HEK293 (cell line): ENCODE measurements around the gene SLC38A4.

Experiments
- CTCF ChIA-PET: fragments of 350-600 bp; formaldehyde crosslinking; extraction: SDS; loops from one replicate; lab custom pipeline; 2021; ENCODE audit warnings: antibody characterized with exemption; lab: Yijun Ruan, JAX
- POLR2A ChIA-PET: fragments of 300-600 bp; formaldehyde crosslinking; extraction: SDS; loops from one replicate; lab custom pipeline; 2020; ENCODE audit warnings: antibody characterized with exemption, inconsistent platforms; lab: Yijun Ruan, JAX
- H3K27ac ChIP-seq: fragments of 200-500 bp; sonication (Bioruptor generic); 2 replicates; pipeline ENCODE4 v1.5.1; 2014; ENCODE audit warnings: low read depth, low read length, control low read depth, inconsistent platforms; ENCODE audit errors: extremely low read depth
- H3K36me3 ChIP-seq, 2 experiments: fragments of 200-500 bp in 1 of 2; sonication (Bioruptor generic) in 1 of 2; 1 replicate in 1 of 2; 2 replicates in 1 of 2; pipeline ENCODE4 v1.5.1; 2014 to 2017; ENCODE audit warnings: inconsistent platforms in 2 of 2, low read length in 2 of 2; ENCODE audit not compliant: control insufficient read depth in 2 of 2, insufficient read depth in 1 of 2
- H3K4me1 ChIP-seq: fragments of 200-500 bp; sonication (Bioruptor generic); 2 replicates; pipeline ENCODE4 v1.5.1; 2014; ENCODE audit warnings: mild to moderate bottlenecking, low read length, inconsistent platforms; ENCODE audit not compliant: control insufficient read depth, insufficient read depth
- H3K4me3 ChIP-seq: 2 replicates; pipeline ENCODE4 v1.5.1; 2011; ENCODE audit warnings: low read depth, mild to moderate bottlenecking, control low read depth, low read length, moderate library complexity
- H3K9me3 ChIP-seq: fragments of 200-500 bp; sonication (Bioruptor generic); 2 replicates; pipeline ENCODE4 v1.5.1; 2014; ENCODE audit warnings: low read depth, low read length, inconsistent platforms; ENCODE audit not compliant: control insufficient read depth, insufficient read depth
- KLF1 ChIP-seq: fragments of 450-650 bp; formaldehyde crosslinking; IDR thresholded peaks from 2 replicates; pipeline ENCODE4 v1.5.1; 2016; ENCODE audit warnings: missing biosample characterization, missing genetic modification characterization
- REPIN1 ChIP-seq: fragments of 450-650 bp; formaldehyde crosslinking; IDR thresholded peaks from 2 replicates; pipeline ENCODE4 v1.5.1; 2017; ENCODE audit warnings: missing biosample characterization, missing genetic modification characterization, low read depth
- SP2 ChIP-seq: fragments of 450-650 bp; formaldehyde crosslinking; IDR thresholded peaks from 2 replicates; pipeline ENCODE4 v1.5.1; 2016; ENCODE audit warnings: missing biosample characterization, missing genetic modification characterization
- ZBTB26 ChIP-seq: fragments of 450-650 bp; formaldehyde crosslinking; optimal IDR thresholded peaks from 2 replicates; pipeline ENCODE3; 2016; ENCODE audit warnings: missing biosample characterization, mild to moderate bottlenecking, missing genetic modification characterization
- ZEB2 ChIP-seq: fragments of 450-650 bp; formaldehyde crosslinking; IDR thresholded peaks from 2 replicates; pipeline ENCODE4 v1.5.1; 2016; ENCODE audit warnings: missing biosample characterization, missing genetic modification characterization
- ZNF132 ChIP-seq: fragments of 450-650 bp; formaldehyde crosslinking; IDR thresholded peaks from 2 replicates; pipeline ENCODE4 v1.5.1; 2017; ENCODE audit warnings: missing biosample characterization, missing genetic modification characterization, borderline replicate concordance
- ZNF133 ChIP-seq: fragments of 450-650 bp; formaldehyde crosslinking; IDR thresholded peaks from 2 replicates; pipeline ENCODE4 v1.5.1; 2016; ENCODE audit warnings: missing biosample characterization, missing genetic modification characterization
- ZNF138 ChIP-seq: fragments of 450-650 bp; formaldehyde crosslinking; IDR thresholded peaks from 2 replicates; pipeline ENCODE4 v1.5.1; 2016; ENCODE audit warnings: missing biosample characterization, missing genetic modification characterization, borderline replicate concordance
- ZNF214 ChIP-seq: fragments of 450-650 bp; formaldehyde crosslinking; IDR thresholded peaks from 2 replicates; pipeline ENCODE4 v1.5.1; 2017; ENCODE audit warnings: missing biosample characterization, mild to moderate bottlenecking, missing genetic modification characterization, borderline replicate concordance
- ZNF221 ChIP-seq: fragments of 450-650 bp; formaldehyde crosslinking; IDR thresholded peaks from 2 replicates; pipeline ENCODE4 v1.5.1; 2017; ENCODE audit warnings: missing biosample characterization, missing genetic modification characterization, borderline replicate concordance
- ZNF558 ChIP-seq: fragments of 450-650 bp; formaldehyde crosslinking; IDR thresholded peaks from 2 replicates; pipeline ENCODE4 v1.5.1; 2016; ENCODE audit warnings: missing biosample characterization, missing genetic modification characterization
- ZNF621 ChIP-seq: fragments of 450-650 bp; formaldehyde crosslinking; IDR thresholded peaks from 2 replicates; pipeline ENCODE4 v1.5.1; 2017; ENCODE audit warnings: missing biosample characterization, missing genetic modification characterization
- ZNF747 ChIP-seq: fragments of 450-650 bp; formaldehyde crosslinking; IDR thresholded peaks from 2 replicates; pipeline ENCODE4 v1.5.1; 2016; ENCODE audit warnings: missing biosample characterization, missing genetic modification characterization
- ZNF791 ChIP-seq: fragments of 450-650 bp; formaldehyde crosslinking; IDR thresholded peaks from 2 replicates; pipeline ENCODE4 v1.5.1; 2016; ENCODE audit warnings: missing biosample characterization, missing genetic modification characterization
- ZNF792 ChIP-seq: fragments of 450-650 bp; formaldehyde crosslinking; IDR thresholded peaks from 2 replicates; pipeline ENCODE4 v1.5.1; 2016; ENCODE audit warnings: missing biosample characterization, missing genetic modification characterization
- ZSCAN4 ChIP-seq: fragments of 450-650 bp; formaldehyde crosslinking; IDR thresholded peaks from 2 replicates; pipeline ENCODE4 v1.5.1; 2017; ENCODE audit warnings: missing biosample characterization, missing genetic modification characterization
- TF ChIP-seq, protein P1 (sequence below): IDR thresholded peaks from 2 replicates; pipeline ENCODE4 v1.6.1; 2011; ENCODE audit warnings: mild to moderate bottlenecking, low read depth, low read length, borderline replicate concordance
- TF ChIP-seq, protein P2 (sequence below): fragments of 450-650 bp; formaldehyde crosslinking; IDR thresholded peaks from 2 replicates; pipeline ENCODE4 v1.5.1; 2017; ENCODE audit warnings: missing biosample characterization, missing genetic modification characterization

SLC38A4 gene

GRCh38 chr12:46752396-46752795 is 73.4 kb downstream of the SLC38A4 start:
- H3K36me3 ChIP-seq = no peaks in the 10 kb centered on the region
- H3K4me1 ChIP-seq = no peaks in the 10 kb centered on the region
- TF ChIP-seq SP2 (tag by site-specific recombination) = no peak
- no peak for TF ChIP-seq ZNF747 (tag by site-specific recombination)
- no peak for TF ChIP-seq ZNF221 (tag by site-specific recombination)
- no peak for TF ChIP-seq KLF1 (tag by site-specific recombination)
- TF ChIP-seq, protein P1, sequence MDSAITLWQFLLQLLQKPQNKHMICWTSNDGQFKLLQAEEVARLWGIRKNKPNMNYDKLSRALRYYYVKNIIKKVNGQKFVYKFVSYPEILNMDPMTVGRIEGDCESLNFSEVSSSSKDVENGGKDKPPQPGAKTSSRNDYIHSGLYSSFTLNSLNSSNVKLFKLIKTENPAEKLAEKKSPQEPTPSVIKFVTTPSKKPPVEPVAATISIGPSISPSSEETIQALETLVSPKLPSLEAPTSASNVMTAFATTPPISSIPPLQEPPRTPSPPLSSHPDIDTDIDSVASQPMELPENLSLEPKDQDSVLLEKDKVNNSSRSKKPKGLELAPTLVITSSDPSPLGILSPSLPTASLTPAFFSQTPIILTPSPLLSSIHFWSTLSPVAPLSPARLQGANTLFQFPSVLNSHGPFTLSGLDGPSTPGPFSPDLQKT = no peak
- TF ChIP-seq ZNF133 (tag by site-specific recombination) = no peak
- no peak for TF ChIP-seq ZEB2 (tag by site-specific recombination)
- no peak for TF ChIP-seq ZNF214 (tag by site-specific recombination)
- TF ChIP-seq ZNF791 (tag by site-specific recombination) = no peak
- no peak for TF ChIP-seq ZNF621 (tag by site-specific recombination)
- no peak for TF ChIP-seq ZNF132 (tag by site-specific recombination)
- no peak for TF ChIP-seq REPIN1
- TF ChIP-seq ZNF558 = no peak
- no peak for TF ChIP-seq ZBTB26 (tag by site-specific recombination)
- TF ChIP-seq ZSCAN4 (tag by site-specific recombination) = no peak
- TF ChIP-seq, protein P2, sequence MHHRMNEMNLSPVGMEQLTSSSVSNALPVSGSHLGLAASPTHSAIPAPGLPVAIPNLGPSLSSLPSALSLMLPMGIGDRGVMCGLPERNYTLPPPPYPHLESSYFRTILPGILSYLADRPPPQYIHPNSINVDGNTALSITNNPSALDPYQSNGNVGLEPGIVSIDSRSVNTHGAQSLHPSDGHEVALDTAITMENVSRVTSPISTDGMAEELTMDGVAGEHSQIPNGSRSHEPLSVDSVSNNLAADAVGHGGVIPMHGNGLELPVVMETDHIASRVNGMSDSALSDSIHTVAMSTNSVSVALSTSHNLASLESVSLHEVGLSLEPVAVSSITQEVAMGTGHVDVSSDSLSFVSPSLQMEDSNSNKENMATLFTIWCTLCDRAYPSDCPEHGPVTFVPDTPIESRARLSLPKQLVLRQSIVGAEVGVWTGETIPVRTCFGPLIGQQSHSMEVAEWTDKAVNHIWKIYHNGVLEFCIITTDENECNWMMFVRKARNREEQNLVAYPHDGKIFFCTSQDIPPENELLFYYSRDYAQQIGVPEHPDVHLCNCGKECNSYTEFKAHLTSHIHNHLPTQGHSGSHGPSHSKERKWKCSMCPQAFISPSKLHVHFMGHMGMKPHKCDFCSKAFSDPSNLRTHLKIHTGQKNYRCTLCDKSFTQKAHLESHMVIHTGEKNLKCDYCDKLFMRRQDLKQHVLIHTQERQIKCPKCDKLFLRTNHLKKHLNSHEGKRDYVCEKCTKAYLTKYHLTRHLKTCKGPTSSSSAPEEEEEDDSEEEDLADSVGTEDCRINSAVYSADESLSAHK (tag by site-specific recombination) = no peak
- no peak overlapping the region for H3K27ac ChIP-seq
- CTCF ChIA-PET = no interaction called here
- H3K9me3 ChIP-seq = no peaks in the 10 kb centered on the region
- POLR2A ChIA-PET = no interaction called here
- no peak overlapping the region for H3K4me3 ChIP-seq

- CTCF ChIA-PET = no interaction called here
- POLR2A ChIA-PET = no interaction called here
- Histone ChIP-seq H3K36me3 (no peaks in the 10 kb centered on the region), H3K9me3 (no peaks in the 10 kb centered on the region), H3K4me1 (no peaks in the 10 kb centered on the region), H3K27ac (no peak overlapping the region), H3K4me3 (no peak overlapping the region)
- no peak for TF ChIP-seq ZNF138 (tag by site-specific recombination)
- no peak for TF ChIP-seq ZNF792 (tag by site-specific recombination)
Observed at GRCh38 chr12:46751173-46751572, 74.6 kb downstream of the SLC38A4 start.
